ENCODE results near the gene COA5.

COA5 gene

DNA sequence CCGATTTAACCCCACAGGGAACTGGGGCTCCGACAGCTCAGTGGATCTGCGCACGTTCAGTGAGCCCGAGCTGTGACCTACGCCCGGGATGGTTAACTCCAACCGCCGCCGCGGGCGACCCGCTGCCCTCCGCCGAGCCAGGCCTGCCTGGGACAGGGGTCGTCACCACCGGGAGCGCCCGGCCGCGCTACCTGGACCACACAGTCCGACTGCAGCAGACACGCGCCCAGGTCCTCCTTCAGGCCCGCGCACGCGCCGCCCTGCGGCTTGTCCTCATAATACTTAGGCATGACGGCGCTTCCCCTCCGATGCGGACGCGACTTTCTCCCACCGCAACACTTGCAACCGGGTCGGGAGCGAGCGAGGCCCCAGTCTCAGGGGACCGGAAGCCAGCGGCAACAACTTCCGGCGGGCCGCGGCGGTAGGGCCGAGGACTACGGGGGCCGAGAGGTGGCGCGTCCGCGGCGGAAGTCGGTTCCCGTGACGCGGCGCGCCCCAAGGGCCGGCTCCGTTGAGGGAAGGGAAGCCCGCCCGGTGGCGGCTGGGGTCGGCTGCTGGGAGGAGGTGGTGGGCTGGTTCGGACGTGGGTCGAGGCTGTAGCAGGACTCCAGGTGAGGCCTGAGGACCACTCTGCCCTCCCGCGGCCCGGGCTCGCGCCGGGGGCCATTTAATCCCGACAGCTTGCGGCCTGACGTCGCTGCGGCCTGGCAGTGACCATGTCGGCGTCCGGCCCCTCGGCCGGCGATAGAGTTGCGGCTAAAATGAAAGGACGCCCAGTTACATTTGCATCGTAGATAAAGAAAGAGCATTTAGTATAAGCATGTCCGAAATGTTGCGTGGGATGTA lies at the start of gene COA5, which contains the start of gene UNC50:
TSS of gene COA5 (minus strand) at position 397 of the 846 bp plus-strand sequence. CDS start at position 290, 107 bp downstream.
TSS of gene UNC50 (plus strand) at position 474 of the 846 bp plus-strand sequence. CDS start 1,171 bp downstream, outside the sequence.
- peak; percentile 99 for DNase-seq (ENCODE audit: low read depth)
- TF ChIP-seq POLR2A (IDR thresholded peaks at IDR 0.05; ENCODE audit: extremely low read depth, insufficient read length) (peak; percentile 75), MYC (IDR thresholded peaks at IDR 0.05; ENCODE audit: low read depth, low read length) (peak; percentile 80)
- TF ChIP-seq, protein P1, sequence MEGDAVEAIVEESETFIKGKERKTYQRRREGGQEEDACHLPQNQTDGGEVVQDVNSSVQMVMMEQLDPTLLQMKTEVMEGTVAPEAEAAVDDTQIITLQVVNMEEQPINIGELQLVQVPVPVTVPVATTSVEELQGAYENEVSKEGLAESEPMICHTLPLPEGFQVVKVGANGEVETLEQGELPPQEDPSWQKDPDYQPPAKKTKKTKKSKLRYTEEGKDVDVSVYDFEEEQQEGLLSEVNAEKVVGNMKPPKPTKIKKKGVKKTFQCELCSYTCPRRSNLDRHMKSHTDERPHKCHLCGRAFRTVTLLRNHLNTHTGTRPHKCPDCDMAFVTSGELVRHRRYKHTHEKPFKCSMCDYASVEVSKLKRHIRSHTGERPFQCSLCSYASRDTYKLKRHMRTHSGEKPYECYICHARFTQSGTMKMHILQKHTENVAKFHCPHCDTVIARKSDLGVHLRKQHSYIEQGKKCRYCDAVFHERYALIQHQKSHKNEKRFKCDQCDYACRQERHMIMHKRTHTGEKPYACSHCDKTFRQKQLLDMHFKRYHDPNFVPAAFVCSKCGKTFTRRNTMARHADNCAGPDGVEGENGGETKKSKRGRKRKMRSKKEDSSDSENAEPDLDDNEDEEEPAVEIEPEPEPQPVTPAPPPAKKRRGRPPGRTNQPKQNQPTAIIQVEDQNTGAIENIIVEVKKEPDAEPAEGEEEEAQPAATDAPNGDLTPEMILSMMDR (IDR thresholded peaks at IDR 0.05; ENCODE audit: low read depth, low read length), result no peak
- TF ChIP-seq, protein P2, sequence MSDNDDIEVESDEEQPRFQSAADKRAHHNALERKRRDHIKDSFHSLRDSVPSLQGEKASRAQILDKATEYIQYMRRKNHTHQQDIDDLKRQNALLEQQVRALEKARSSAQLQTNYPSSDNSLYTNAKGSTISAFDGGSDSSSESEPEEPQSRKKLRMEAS (IDR thresholded peaks at IDR 0.05; ENCODE audit: low read depth, low read length), result peak; percentile 67
- peak within 1 kb of the TSS; percentile 99 for H3K4me3 ChIP-seq (ENCODE audit: low read depth, low read length)

GRCh38 chr2:98656800-98657199 lies 48.5 kb upstream of the COA5 start:
- peak; percentile 93 for DNase-seq (ENCODE audit: low read depth)
- H3K4me3 ChIP-seq (ENCODE audit: low read depth, low read length), result no peak overlapping the region
- TF ChIP-seq, protein P1 (IDR thresholded peaks at IDR 0.05; ENCODE audit: low read depth, low read length), result peak; percentile 33
- TF ChIP-seq MYC (IDR thresholded peaks at IDR 0.05; ENCODE audit: low read depth, low read length) (peak; percentile 90), POLR2A (IDR thresholded peaks at IDR 0.05; ENCODE audit: extremely low read depth, insufficient read length) (no peak)
- TF ChIP-seq, protein P2 (IDR thresholded peaks at IDR 0.05; ENCODE audit: low read depth, low read length), result peak; percentile 85

GRCh38 chr2:98654699-98655495 lies 46.6 kb upstream of the COA5 start:
- TF ChIP-seq MYC (IDR thresholded peaks at IDR 0.05; ENCODE audit: low read depth, low read length) (no peak), POLR2A (IDR thresholded peaks at IDR 0.05; ENCODE audit: extremely low read depth, insufficient read length) (no peak)
- TF ChIP-seq, protein P1 (IDR thresholded peaks at IDR 0.05; ENCODE audit: low read depth, low read length), result no peak
- TF ChIP-seq, protein P2 (IDR thresholded peaks at IDR 0.05; ENCODE audit: low read depth, low read length), result no peak
- H3K4me3 ChIP-seq (ENCODE audit: low read depth, low read length), result no peak overlapping the region
- DNase-seq (ENCODE audit: low read depth), result peak; percentile 87

GRCh38 chr2:98650998-98651397 lies 42.7 kb upstream of the COA5 start:
- DNase-seq (ENCODE audit: low read depth), result no peak
- TF ChIP-seq, protein P2 (IDR thresholded peaks at IDR 0.05; ENCODE audit: low read depth, low read length), result no peak
- TF ChIP-seq MYC (IDR thresholded peaks at IDR 0.05; ENCODE audit: low read depth, low read length), result no peak
- TF ChIP-seq, protein P1 (IDR thresholded peaks at IDR 0.05; ENCODE audit: low read depth, low read length), result no peak
- no peak for TF ChIP-seq POLR2A (IDR thresholded peaks at IDR 0.05; ENCODE audit: extremely low read depth, insufficient read length)
- H3K4me3 ChIP-seq (ENCODE audit: low read depth, low read length), result no peak overlapping the region

GRCh38 chr2:98649992-98650375 lies 41.7 kb upstream of the COA5 start:
- DNase-seq (ENCODE audit: low read depth), result no peak
- TF ChIP-seq, protein P1 (IDR thresholded peaks at IDR 0.05; ENCODE audit: low read depth, low read length), result no peak
- TF ChIP-seq, protein P2 (IDR thresholded peaks at IDR 0.05; ENCODE audit: low read depth, low read length), result no peak
- TF ChIP-seq POLR2A (IDR thresholded peaks at IDR 0.05; ENCODE audit: extremely low read depth, insufficient read length), result no peak
- no peak for TF ChIP-seq MYC (IDR thresholded peaks at IDR 0.05; ENCODE audit: low read depth, low read length)
- H3K4me3 ChIP-seq (ENCODE audit: low read depth, low read length), result no peak overlapping the region
